Measurements from ENCODE around the gene BPIFB2. TPM values are rescaled to one million over a fixed set of nuclear protein-coding genes. Genes with fewer than 3 reads are reported as not detected.

Gene BPIFB2
- total RNA-seq, 1 experiment from 2014 or later, result 0.15 TPM

DNA sequence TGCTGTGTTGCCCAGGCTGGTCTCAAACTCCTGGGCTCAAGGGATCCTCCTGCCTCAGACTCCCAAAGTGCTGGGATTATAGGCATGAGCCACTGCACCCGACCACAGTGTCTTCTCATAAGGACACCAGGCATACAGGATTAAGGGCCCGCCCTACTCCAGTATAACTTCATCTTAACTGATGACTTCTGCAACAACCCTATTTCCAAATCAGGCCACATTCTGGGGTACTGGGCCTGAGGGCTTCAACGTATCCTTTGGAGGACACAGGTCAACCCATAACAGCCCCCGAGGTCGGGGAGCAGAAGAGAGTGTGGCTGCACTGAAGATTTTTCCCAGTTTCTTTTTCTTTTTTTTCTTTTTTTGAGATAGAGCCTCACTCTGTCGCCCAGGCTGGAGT is 42.9 kb upstream of the BPIFB2 start (continued):
- TF ChIP-seq, protein P1, sequence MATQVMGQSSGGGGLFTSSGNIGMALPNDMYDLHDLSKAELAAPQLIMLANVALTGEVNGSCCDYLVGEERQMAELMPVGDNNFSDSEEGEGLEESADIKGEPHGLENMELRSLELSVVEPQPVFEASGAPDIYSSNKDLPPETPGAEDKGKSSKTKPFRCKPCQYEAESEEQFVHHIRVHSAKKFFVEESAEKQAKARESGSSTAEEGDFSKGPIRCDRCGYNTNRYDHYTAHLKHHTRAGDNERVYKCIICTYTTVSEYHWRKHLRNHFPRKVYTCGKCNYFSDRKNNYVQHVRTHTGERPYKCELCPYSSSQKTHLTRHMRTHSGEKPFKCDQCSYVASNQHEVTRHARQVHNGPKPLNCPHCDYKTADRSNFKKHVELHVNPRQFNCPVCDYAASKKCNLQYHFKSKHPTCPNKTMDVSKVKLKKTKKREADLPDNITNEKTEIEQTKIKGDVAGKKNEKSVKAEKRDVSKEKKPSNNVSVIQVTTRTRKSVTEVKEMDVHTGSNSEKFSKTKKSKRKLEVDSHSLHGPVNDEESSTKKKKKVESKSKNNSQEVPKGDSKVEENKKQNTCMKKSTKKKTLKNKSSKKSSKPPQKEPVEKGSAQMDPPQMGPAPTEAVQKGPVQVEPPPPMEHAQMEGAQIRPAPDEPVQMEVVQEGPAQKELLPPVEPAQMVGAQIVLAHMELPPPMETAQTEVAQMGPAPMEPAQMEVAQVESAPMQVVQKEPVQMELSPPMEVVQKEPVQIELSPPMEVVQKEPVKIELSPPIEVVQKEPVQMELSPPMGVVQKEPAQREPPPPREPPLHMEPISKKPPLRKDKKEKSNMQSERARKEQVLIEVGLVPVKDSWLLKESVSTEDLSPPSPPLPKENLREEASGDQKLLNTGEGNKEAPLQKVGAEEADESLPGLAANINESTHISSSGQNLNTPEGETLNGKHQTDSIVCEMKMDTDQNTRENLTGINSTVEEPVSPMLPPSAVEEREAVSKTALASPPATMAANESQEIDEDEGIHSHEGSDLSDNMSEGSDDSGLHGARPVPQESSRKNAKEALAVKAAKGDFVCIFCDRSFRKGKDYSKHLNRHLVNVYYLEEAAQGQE (IDR thresholded peaks at IDR 0.05; ENCODE audit: low read depth), result no peak
- TF ChIP-seq, protein P2, sequence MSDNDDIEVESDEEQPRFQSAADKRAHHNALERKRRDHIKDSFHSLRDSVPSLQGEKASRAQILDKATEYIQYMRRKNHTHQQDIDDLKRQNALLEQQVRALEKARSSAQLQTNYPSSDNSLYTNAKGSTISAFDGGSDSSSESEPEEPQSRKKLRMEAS (IDR thresholded peaks at IDR 0.05), result no peak
- no peak for TF ChIP-seq EZH2 (IDR thresholded peaks at IDR 0.05)
- TF ChIP-seq SP1 (IDR thresholded peaks at IDR 0.05; ENCODE audit: low read depth), result no peak

DNA sequence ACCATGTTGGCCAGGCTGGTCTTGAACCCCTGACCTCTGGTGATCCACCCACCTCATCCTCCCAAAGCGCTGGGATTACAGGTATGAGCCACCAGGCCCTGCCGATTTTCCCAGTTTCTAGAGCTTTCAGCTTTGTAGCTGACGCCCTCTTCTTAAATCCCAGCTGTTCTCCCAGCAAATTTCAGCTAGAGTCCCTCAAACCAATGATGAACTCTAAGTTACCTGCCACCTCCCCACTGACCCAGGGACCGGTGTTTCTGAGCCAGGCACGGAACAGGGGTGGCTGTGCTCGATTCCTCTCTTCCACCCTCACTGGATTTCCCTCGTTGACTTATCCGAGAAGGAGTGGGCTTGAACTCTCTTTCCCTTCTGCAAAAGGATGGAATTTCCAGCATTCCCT is 42.4 kb upstream of the BPIFB2 start:
- CTCF ChIA-PET, result no interaction called here

More for the DNA sequence above, 42.4 kb upstream of the BPIFB2 start:
- no peak overlapping the region for H3K4me2 ChIP-seq (ENCODE audit: low read length)
- H2AFZ ChIP-seq (ENCODE audit: low read depth, low read length, poor library complexity, severe bottlenecking), result no peak overlapping the region
- H3K27me3 ChIP-seq (ENCODE audit: insufficient read depth, low read length), result no peaks in the 10 kb centered on the region
- ChIA-PET RAD21 (ENCODE audit: low non-redundant PET in 1 of 2, low total read pairs in 2 of 2, uncharacterized antibody in 2 of 2, unreplicated experiment in 2 of 2) (no interaction called here), POLR2A (no interaction called here)
- H3K4me1 ChIP-seq (ENCODE audit: control insufficient read depth in 1 of 2, insufficient read depth in 2 of 2, low read length in 2 of 2), result no peaks in the 10 kb centered on the region
- TF ChIP-seq EGR1 (IDR thresholded peaks at IDR 0.05; ENCODE audit: low read depth) (no peak), ELF1 (IDR thresholded peaks at IDR 0.05; ENCODE audit: borderline replicate concordance, low read depth) (no peak), EZH2 (IDR thresholded peaks at IDR 0.05) (no peak), ZFX (IDR thresholded peaks at IDR 0.05) (no peak), EZH2phosphoT487 (IDR thresholded peaks at IDR 0.05; ENCODE audit: borderline replicate concordance) (no peak), JUND (IDR thresholded peaks at IDR 0.05) (no peak), ZNF274 (IDR thresholded peaks at IDR 0.05; ENCODE audit: low read depth, low read length) (no peak), POLR2A (IDR thresholded peaks at IDR 0.05; ENCODE audit: borderline replicate concordance, extremely low read depth, insufficient read depth, insufficient read length) (no peak), SIN3A (IDR thresholded peaks at IDR 0.05; ENCODE audit: low read depth) (no peak), RAD21 (IDR thresholded peaks at IDR 0.05; ENCODE audit: low read depth) (no peak), CEBPB (IDR thresholded peaks at IDR 0.05; ENCODE audit: low read depth) (no peak), FOSL1 (IDR thresholded peaks at IDR 0.05; ENCODE audit: low read depth) (no peak), SP1 (IDR thresholded peaks at IDR 0.05; ENCODE audit: low read depth) (no peak)
- TF ChIP-seq, protein P3, sequence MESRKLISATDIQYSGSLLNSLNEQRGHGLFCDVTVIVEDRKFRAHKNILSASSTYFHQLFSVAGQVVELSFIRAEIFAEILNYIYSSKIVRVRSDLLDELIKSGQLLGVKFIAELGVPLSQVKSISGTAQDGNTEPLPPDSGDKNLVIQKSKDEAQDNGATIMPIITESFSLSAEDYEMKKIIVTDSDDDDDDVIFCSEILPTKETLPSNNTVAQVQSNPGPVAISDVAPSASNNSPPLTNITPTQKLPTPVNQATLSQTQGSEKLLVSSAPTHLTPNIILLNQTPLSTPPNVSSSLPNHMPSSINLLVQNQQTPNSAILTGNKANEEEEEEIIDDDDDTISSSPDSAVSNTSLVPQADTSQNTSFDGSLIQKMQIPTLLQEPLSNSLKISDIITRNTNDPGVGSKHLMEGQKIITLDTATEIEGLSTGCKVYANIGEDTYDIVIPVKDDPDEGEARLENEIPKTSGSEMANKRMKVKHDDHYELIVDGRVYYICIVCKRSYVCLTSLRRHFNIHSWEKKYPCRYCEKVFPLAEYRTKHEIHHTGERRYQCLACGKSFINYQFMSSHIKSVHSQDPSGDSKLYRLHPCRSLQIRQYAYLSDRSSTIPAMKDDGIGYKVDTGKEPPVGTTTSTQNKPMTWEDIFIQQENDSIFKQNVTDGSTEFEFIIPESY (IDR thresholded peaks at IDR 0.05; ENCODE audit: extremely low read depth, insufficient replicate concordance, low read length), result no peak
- TF ChIP-seq, protein P4, sequence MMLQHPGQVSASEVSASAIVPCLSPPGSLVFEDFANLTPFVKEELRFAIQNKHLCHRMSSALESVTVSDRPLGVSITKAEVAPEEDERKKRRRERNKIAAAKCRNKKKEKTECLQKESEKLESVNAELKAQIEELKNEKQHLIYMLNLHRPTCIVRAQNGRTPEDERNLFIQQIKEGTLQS (IDR thresholded peaks at IDR 0.05), result no peak
- TF ChIP-seq, protein P5, sequence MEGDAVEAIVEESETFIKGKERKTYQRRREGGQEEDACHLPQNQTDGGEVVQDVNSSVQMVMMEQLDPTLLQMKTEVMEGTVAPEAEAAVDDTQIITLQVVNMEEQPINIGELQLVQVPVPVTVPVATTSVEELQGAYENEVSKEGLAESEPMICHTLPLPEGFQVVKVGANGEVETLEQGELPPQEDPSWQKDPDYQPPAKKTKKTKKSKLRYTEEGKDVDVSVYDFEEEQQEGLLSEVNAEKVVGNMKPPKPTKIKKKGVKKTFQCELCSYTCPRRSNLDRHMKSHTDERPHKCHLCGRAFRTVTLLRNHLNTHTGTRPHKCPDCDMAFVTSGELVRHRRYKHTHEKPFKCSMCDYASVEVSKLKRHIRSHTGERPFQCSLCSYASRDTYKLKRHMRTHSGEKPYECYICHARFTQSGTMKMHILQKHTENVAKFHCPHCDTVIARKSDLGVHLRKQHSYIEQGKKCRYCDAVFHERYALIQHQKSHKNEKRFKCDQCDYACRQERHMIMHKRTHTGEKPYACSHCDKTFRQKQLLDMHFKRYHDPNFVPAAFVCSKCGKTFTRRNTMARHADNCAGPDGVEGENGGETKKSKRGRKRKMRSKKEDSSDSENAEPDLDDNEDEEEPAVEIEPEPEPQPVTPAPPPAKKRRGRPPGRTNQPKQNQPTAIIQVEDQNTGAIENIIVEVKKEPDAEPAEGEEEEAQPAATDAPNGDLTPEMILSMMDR (IDR thresholded peaks at IDR 0.05 in 2 of 3, conservative IDR thresholded peaks at IDR 0.05 in 1 of 3; ENCODE audit: borderline replicate concordance in 1 of 3, insufficient read depth in 1 of 3, low read depth in 2 of 3, low read length in 2 of 3), result no peak
- H3K36me3 ChIP-seq (ENCODE audit: control insufficient read depth in 1 of 2, insufficient read depth in 2 of 2, low read length in 2 of 2), result no peaks in the 10 kb centered on the region
- intact Hi-C loops (cut with micrococcal nuclease), result no loop called here
- no peaks in the 10 kb centered on the region for H3K9me2 ChIP-seq (ENCODE audit: insufficient read depth)
- no peaks in the 10 kb centered on the region for H3K79me2 ChIP-seq (ENCODE audit: insufficient read depth, low read length)
- DNase-seq (ENCODE audit: low read depth, low spot score) (no peak), ATAC-seq (no peak)
- no peak overlapping the region for H3K27ac ChIP-seq (ENCODE audit: low read depth, low read length)
- H4K20me1 ChIP-seq (ENCODE audit: insufficient read depth), result no peaks in the 10 kb centered on the region
- no peaks in the 10 kb centered on the region for H3K9me3 ChIP-seq (ENCODE audit: control insufficient read depth in 1 of 2, insufficient read depth in 1 of 2, low read depth in 1 of 2, low read length in 2 of 2)
- no peak overlapping the region for H3K9ac ChIP-seq (ENCODE audit: low read length)
- H3K4me3 ChIP-seq (replicated peaks in 1 of 2; ENCODE audit: low read depth in 1 of 2, low read length in 2 of 2), result no peak overlapping the region
- no TSS peak for BruUV-seq (replicated peaks)

Measured in HCT116 (cell line).